ENCODE results near the gene FNBP1.
"Not testable (repeated sequence)": the region's sequence is repeated elsewhere in the genome, so short reads cannot be mapped to it uniquely, and the experiment has no call there.

Gene FNBP1

GRCh38 chr9:130021842-130022241 is 21.1 kb downstream of the FNBP1 start:
- DNase-seq (ENCODE audit: low spot score) = not testable (repeated sequence)

- DNase-seq (ENCODE audit: low spot score) = no peak
Measured at GRCh38 chr9:130021123-130021522, 21.9 kb downstream of the FNBP1 start.

- DNase-seq (ENCODE audit: low spot score) = no peak
Measured at GRCh38 chr9:130020618-130021017, 22.4 kb downstream of the FNBP1 start.

GRCh38 chr9:130018265-130018664 is 24.7 kb downstream of the FNBP1 start:
- DNase-seq (ENCODE audit: low spot score) = peak; percentile 62

- not testable (repeated sequence) for DNase-seq (ENCODE audit: low spot score)
Measured at GRCh38 chr9:130017510-130017909, 25.5 kb downstream of the FNBP1 start.

- DNase-seq (ENCODE audit: low spot score) = no peak
Measured at GRCh38 chr9:130017076-130017475, 25.9 kb downstream of the FNBP1 start.

- DNase-seq (ENCODE audit: low spot score) = no peak
Measured at GRCh38 chr9:130015353-130016019, 27.5 kb downstream of the FNBP1 start.

- DNase-seq (ENCODE audit: low spot score) = no peak
Measured at GRCh38 chr9:130013326-130013725, 29.7 kb downstream of the FNBP1 start.

- peak; percentile 85 for DNase-seq (ENCODE audit: low spot score)
Measured at GRCh38 chr9:130010151-130010988, 32.6 kb downstream of the FNBP1 start.

- DNase-seq (ENCODE audit: low spot score) = not testable (repeated sequence)
Measured at GRCh38 chr9:130009546-130009945, 33.4 kb downstream of the FNBP1 start.

- DNase-seq (ENCODE audit: low spot score) = no peak
Measured at GRCh38 chr9:130008538-130008937, 34.5 kb downstream of the FNBP1 start.

GRCh38 chr9:130006952-130007351 is 36.0 kb downstream of the FNBP1 start:
- DNase-seq (ENCODE audit: low spot score) = not testable (repeated sequence)

GRCh38 chr9:130003943-130004552 is 38.9 kb downstream of the FNBP1 start:
- DNase-seq (ENCODE audit: low spot score) = no peak

- DNase-seq (ENCODE audit: low spot score) = no peak
Measured at GRCh38 chr9:130002320-130002719, 40.7 kb downstream of the FNBP1 start.

- no peak for DNase-seq (ENCODE audit: low spot score)
Measured at GRCh38 chr9:130001190-130001589, 41.8 kb downstream of the FNBP1 start.

- no peak for DNase-seq (ENCODE audit: low spot score)
Measured at GRCh38 chr9:129999141-129999510, 43.9 kb downstream of the FNBP1 start.

GRCh38 chr9:129998491-129999140 is 44.4 kb downstream of the FNBP1 start:
- DNase-seq (ENCODE audit: low spot score) = no peak

- DNase-seq (ENCODE audit: low spot score) = not testable (repeated sequence)
Measured at GRCh38 chr9:129997706-129998105, 45.3 kb downstream of the FNBP1 start.

GRCh38 chr9:129996161-129996830 is 46.7 kb downstream of the FNBP1 start:
- no peak for DNase-seq (ENCODE audit: low spot score)

GRCh38 chr9:129995409-129996160 is 47.4 kb downstream of the FNBP1 start:
- DNase-seq (ENCODE audit: low spot score) = peak; percentile 53

GRCh38 chr9:129994882-129995281 is 48.1 kb downstream of the FNBP1 start:
- no peak for DNase-seq (ENCODE audit: low spot score)

All from kidney tubule cell (primary cell).